AG04449 (cell line): ENCODE data around the gene LDLRAD2.
"Not testable (repeated sequence)": the region's sequence is repeated elsewhere in the genome, so short reads cannot be mapped to it uniquely, and the experiment has no call there.

ENCODE experiments used
- CTCF ChIA-PET: fragments of 350-600 bp; formaldehyde crosslinking; extraction: SDS; loops from one replicate; lab custom pipeline; 2021; ENCODE audit warnings: antibody characterized with exemption; lab: Yijun Ruan, JAX
- POLR2A ChIA-PET: fragments of 400-600, 350-600 bp; formaldehyde crosslinking; extraction: SDS; loops from one replicate; lab custom pipeline; 2020; ENCODE audit warnings: antibody characterized with exemption, inconsistent platforms; lab: Yijun Ruan, JAX
- DNase-seq: peaks from one replicate; pipeline ENCODE4 v3.0.0-alpha.2; 2010; ENCODE audit warnings: low read depth, low spot score
- H3K4me3 ChIP-seq: 2 replicates; pipeline ENCODE4 v1.5.1; 2011; ENCODE audit warnings: low read depth, mild to moderate bottlenecking, control low read depth, low read length
- TF ChIP-seq, protein P1 (sequence below): IDR thresholded peaks from one replicate; pipeline ENCODE4 v1.5.1; 2011; ENCODE audit warnings: mild to moderate bottlenecking, moderate library complexity, low read length, control low read depth, inconsistent platforms; ENCODE audit not compliant: insufficient read depth; ENCODE audit errors: missing control alignments

Gene LDLRAD2

DNA sequence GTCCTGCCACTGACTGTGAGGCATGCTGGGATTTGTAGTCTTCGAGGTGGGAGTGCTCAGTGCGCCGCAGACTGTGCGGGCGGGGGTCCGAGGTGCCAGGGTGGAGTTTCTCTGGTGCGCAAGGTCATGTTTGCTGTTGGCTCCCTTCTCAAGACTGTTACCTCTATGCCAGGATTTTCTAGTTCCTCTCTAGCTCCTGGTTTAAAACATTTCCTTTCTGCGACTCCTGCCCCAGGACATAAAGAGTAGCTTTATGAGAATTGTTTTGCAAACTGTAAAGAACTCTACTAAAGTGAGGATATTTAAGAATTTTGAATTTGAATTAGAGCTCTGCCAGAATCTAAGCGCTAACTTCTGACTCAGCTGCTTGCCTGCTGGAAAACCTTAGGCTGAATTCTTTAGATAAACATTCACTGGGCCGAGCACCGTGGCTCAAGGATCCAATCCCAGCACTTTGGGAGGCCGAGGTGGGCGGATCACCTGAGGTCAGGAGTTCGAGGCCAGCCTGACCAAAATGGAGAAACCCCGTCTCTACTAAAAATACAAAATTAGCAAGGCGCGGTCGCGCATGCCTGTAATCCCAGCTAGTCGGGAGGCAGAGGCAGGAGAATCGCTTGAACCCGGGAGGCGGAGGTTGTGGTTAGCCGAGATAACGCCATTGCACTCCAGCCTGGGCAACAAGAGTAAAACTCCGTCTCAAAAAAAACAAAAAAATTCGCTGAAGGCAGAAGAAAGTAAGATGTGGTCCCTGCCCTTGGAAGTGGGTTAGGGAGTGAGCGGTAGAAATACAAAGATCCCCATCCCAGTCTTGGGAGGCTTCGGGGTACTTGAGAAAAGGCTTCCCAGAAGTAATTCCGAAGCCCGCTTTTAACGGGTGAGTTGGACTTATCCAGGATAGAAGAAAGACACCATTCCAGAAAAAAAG is 28.1 kb upstream of the LDLRAD2 start:
- DNase-seq, result no peak
- ChIA-PET POLR2A (interaction anchor here (0.6 kb wide), 1 partner anchor 1494 kb away, joined by 3 read pairs; no protein-coding TSS in a partner anchor), CTCF (no interaction called here)
- TF ChIP-seq, protein P1, sequence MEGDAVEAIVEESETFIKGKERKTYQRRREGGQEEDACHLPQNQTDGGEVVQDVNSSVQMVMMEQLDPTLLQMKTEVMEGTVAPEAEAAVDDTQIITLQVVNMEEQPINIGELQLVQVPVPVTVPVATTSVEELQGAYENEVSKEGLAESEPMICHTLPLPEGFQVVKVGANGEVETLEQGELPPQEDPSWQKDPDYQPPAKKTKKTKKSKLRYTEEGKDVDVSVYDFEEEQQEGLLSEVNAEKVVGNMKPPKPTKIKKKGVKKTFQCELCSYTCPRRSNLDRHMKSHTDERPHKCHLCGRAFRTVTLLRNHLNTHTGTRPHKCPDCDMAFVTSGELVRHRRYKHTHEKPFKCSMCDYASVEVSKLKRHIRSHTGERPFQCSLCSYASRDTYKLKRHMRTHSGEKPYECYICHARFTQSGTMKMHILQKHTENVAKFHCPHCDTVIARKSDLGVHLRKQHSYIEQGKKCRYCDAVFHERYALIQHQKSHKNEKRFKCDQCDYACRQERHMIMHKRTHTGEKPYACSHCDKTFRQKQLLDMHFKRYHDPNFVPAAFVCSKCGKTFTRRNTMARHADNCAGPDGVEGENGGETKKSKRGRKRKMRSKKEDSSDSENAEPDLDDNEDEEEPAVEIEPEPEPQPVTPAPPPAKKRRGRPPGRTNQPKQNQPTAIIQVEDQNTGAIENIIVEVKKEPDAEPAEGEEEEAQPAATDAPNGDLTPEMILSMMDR, result no peak
- H3K4me3 ChIP-seq, result peak overlapping the region; percentile 96

DNA sequence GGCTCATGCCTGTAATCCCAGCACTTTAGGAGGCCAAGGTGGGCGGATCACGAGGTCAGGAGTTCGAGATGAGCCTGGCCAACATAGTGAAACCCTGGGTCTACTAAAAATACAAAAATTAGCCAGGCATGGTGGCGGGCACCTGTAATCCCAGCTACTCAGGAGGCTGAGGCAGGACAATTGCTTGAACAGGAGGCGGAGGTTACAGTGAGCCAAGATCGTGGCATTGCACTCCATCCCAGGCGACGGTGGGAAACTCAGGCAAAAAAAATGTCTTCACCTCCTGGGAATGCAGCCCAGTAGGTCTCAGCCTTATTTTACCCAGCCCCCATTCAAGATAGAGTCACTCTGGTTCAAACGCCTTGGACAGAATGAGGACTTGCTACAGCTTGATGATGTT is 26.3 kb upstream of the LDLRAD2 start:
- POLR2A ChIA-PET, H3K4me3 ChIP-seq, CTCF ChIA-PET, DNase-seq: not testable (repeated sequence)

DNA sequence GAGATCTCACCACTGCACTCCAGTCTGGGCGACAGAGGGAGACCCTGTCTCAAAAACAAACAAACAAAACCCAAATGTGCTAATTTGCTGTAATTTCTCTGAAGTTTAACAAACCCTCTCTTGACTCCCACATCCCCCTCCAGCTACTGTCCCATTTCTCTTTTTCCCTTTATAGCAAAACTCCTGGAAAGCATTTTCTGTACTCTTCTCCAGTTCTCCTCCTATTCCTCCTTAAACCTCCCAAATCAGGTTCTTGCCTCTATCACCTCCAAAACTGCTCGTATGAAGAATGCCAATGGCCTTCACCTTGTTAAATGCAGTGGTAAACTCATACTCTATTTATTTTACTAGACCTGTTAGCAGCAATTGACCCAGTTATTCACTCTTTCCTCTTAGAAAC is 25.4 kb upstream of the LDLRAD2 start:
- no peak for DNase-seq
- CTCF ChIA-PET, result interaction anchor here (1.5 kb wide), 1 partner anchor 14 kb away, joined by 4 read pairs; no protein-coding TSS in a partner anchor
- no peak overlapping the region for H3K4me3 ChIP-seq
- POLR2A ChIA-PET, result no interaction called here
- TF ChIP-seq, protein P1, result no peak

DNA sequence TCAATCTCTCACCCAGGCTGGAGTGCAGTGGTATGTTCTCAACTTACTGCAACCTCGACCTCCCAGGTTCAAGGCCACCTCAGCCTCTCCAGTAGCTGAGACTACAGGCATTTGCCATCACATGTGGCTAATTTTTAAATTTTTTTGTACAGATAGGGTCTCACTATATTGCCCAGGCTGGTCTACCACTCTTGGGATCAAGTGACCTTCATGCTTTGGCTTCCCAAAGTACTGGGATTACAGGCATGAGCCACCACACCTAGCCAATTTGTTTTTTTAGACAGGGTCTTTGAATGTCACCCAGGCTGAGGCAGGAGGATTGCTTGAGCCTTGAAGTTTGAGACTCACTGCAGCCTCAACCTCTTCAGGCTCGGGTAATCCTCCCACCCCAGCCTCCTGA is 19.0 kb upstream of the LDLRAD2 start:
- ChIA-PET POLR2A (no interaction called here), CTCF (no interaction called here)
- DNase-seq, result no peak
- TF ChIP-seq, protein P1, result no peak
- no peak overlapping the region for H3K4me3 ChIP-seq

DNA sequence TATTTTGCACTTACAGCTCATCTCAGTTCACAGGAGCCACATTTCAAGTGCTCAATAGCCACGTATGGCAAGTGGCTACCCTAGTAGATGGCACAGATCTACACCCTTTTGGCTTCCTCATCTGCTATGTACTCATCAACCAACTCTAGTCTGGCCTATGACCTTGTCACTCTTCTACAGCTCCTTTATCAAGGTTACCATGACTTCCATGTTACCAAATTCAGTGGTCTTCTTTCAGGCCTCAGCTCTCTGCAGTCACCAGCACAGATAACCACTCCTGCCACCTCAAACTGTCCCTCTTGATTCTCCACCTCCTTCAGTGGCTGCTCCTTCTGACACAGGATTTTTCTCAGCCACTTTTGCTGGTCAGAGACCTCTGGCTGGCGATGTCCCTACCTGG is 17.4 kb upstream of the LDLRAD2 start:
- no peak for DNase-seq
- H3K4me3 ChIP-seq, result no peak overlapping the region
- ChIA-PET POLR2A (no interaction called here), CTCF (no interaction called here)
- TF ChIP-seq, protein P1, result no peak

DNA sequence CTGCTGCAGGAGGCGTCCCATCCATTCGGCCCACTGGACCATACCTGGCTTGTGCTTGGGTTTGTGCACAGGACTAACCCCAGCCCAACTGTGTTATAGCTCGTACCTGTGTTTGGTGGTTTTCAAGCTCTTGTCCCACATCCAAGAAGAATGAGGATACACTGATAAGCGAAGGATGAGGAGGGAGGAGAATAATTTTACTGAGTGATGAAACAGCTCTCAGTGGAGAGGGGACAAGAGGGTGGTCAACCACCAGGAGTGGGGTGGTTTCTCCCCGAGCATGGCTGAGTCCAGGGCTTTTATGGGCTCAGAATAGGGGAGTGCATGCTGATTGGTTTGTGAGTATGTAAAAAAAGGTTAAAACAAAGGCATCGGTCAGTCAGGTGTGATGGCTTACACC is 17.0 kb upstream of the LDLRAD2 start:
- no peak overlapping the region for H3K4me3 ChIP-seq
- TF ChIP-seq, protein P1, result no peak
- DNase-seq, result no peak
- ChIA-PET POLR2A (no interaction called here), CTCF (no interaction called here)
